ENCODE measurements around the gene PUM1.

- TF ChIP-seq CTCF (IDR thresholded peaks at IDR 0.05) (no peak), ZFX (IDR thresholded peaks at IDR 0.05; ENCODE audit: borderline replicate concordance) (no peak)
Observed at GRCh38 chr1:30948278-30948677, 117.2 kb downstream of the PUM1 start.

Measured in 22Rv1 (cell line).